Measurements from ENCODE around the gene CD180. TPM values are rescaled to one million over a fixed set of nuclear protein-coding genes. Genes with fewer than 3 reads are reported as not detected.

Gene CD180
- total RNA-seq, 2 donors from 2014 or later, result 0.30 to 1.4 TPM

DNA sequence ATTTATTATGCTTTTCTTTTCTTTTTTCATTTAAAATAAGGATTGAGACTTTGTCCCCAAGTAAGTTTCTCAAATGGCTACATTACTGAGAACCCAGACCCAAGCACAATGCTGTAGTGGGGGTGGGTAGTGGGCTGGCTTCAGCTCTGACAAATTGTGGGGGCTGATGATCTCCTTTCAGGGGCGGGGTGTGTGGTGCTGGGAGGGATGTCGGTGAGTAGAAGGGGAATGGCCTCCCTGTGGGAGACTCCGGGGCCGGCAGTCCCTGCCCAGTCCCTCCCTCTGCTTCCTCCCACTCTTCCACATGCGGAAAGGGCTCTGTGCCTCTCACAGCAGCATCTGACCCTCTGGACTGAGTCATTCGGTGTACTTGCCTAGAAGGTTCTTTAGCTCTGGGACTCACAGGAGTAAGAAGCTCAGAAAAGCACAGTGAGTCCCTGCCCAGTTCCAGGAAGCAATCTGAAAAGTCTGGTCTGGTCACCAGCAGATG, 14.3 kb downstream of the CD180 start:
- Histone ChIP-seq H3K9me3 (no peaks in the 10 kb centered on the region), H3K36me3 (no peaks in the 10 kb centered on the region), H3K27me3 (no peaks in the 10 kb centered on the region), H3K27ac (no peak overlapping the region), H3K4me1 (no peaks in the 10 kb centered on the region), H3K9ac (ENCODE audit: low read depth in 2 of 2, low read length in 2 of 2) (no peak overlapping the region), H3K4me3 (no peak overlapping the region)
- DNase-seq, result no peak
- TF ChIP-seq, protein P1, sequence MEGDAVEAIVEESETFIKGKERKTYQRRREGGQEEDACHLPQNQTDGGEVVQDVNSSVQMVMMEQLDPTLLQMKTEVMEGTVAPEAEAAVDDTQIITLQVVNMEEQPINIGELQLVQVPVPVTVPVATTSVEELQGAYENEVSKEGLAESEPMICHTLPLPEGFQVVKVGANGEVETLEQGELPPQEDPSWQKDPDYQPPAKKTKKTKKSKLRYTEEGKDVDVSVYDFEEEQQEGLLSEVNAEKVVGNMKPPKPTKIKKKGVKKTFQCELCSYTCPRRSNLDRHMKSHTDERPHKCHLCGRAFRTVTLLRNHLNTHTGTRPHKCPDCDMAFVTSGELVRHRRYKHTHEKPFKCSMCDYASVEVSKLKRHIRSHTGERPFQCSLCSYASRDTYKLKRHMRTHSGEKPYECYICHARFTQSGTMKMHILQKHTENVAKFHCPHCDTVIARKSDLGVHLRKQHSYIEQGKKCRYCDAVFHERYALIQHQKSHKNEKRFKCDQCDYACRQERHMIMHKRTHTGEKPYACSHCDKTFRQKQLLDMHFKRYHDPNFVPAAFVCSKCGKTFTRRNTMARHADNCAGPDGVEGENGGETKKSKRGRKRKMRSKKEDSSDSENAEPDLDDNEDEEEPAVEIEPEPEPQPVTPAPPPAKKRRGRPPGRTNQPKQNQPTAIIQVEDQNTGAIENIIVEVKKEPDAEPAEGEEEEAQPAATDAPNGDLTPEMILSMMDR (IDR thresholded peaks at IDR 0.05), result no peak
- intact Hi-C loops (cut with DNase I), result no loop called here

DNA sequence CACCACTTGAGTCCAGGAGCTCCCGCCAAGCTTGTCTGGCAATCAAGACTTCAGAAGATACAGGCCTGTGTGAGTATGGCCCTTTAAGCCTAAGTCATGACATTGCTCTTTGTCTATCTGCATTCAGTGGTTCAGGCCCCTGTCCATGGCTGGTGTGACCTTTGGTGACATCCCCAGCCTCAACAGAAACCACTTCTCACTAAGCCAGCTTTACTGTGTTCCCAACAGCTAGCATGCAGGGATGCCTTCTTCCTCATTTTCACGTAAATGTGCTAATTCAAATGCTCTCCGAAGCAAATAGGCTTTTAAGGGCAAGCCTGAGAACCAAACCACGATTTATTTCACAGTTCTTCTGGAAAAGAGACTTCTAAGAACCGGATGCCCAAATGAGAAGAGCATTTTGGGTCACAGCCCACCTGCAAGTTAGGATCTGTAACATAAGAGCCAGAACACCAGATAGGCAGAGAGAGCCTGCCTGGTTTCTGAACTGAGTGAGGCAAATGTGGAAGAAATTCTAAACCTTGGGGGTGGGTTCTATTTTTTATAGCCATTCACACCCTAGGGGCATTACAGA, 14.9 kb downstream of the CD180 start:
- no peaks in the 10 kb centered on the region for H3K9me3 ChIP-seq
- H3K4me1 ChIP-seq, result no peaks in the 10 kb centered on the region
- no peak overlapping the region for H3K9ac ChIP-seq (ENCODE audit: low read depth in 2 of 2, low read length in 2 of 2)
- intact Hi-C loops (cut with DNase I), result no loop called here
- no peak overlapping the region for H3K27ac ChIP-seq
- TF ChIP-seq, protein P1 (IDR thresholded peaks at IDR 0.05), result no peak
- no peak overlapping the region for H3K4me3 ChIP-seq
- no peaks in the 10 kb centered on the region for H3K36me3 ChIP-seq
- H3K27me3 ChIP-seq, result no peaks in the 10 kb centered on the region
- DNase-seq, result no peak

DNA sequence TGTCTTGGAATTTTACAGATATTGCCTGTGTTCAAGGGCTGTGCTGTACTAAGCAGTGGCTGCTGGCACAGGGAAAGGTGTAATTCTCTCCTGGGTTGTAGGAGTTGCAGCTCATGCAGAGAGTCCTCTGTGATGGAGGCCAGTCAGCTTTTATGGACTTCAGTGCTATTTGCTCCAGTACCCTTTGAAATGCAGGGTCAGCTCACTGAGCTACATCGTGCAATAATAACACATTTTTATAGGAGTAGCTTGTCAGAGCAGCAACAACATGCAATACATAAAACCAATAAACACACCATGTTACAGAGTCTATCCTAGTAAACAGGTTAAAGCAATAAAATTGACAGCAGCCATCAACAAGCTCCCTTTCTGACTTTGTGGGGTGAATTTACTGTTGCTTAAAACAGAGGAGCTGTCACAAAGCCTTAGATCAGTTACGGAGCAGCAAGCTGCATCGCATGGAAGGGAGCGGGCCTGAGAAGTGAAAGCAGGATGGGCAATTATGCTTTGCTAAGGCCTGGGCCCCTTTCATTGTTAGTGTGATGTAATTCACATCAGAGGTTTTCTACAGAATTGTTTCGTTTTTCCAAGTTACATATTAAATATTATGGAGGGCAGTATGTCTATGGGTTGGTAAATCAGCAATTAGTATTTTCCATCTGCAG, 16.8 kb downstream of the CD180 start:
- TF ChIP-seq, protein P1 (IDR thresholded peaks at IDR 0.05), result no peak
- DNase-seq, result no peak
- Histone ChIP-seq H3K9me3 (no peaks in the 10 kb centered on the region), H3K4me1 (no peaks in the 10 kb centered on the region), H3K36me3 (no peaks in the 10 kb centered on the region), H3K27me3 (no peaks in the 10 kb centered on the region), H3K27ac (no peak overlapping the region), H3K9ac (ENCODE audit: low read depth in 2 of 2, low read length in 2 of 2) (no peak overlapping the region), H3K4me3 (no peak overlapping the region)
- intact Hi-C loops (cut with DNase I), result no loop called here

DNA sequence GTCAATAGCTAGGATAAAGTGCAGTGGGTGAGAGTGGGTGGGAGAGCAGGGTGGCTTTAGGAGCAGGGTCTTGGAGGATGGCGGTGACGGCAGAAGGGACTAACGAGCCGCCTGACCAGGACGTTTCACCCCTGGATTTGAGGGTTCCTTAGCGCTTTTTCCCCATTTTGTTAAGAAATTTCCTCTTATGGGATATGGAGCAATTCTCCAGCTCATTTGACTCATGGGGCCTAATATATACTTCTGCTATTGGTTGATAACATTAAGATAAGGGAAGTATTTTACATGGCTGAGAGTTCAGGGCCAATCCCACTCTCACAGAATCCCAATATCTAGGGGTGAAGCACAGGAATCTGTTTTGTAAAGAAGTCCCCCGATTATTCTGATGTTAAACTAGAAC, 17.6 kb downstream of the CD180 start:
- no peak for DNase-seq
- Histone ChIP-seq H3K9ac (ENCODE audit: low read depth in 2 of 2, low read length in 2 of 2) (no peak overlapping the region), H3K9me3 (no peaks in the 10 kb centered on the region), H3K27ac (no peak overlapping the region), H3K4me3 (no peak overlapping the region), H3K4me1 (no peaks in the 10 kb centered on the region), H3K36me3 (no peaks in the 10 kb centered on the region), H3K27me3 (no peaks in the 10 kb centered on the region)
- intact Hi-C loops (cut with DNase I), result no loop called here
- TF ChIP-seq, protein P1 (IDR thresholded peaks at IDR 0.05), result no peak

DNA sequence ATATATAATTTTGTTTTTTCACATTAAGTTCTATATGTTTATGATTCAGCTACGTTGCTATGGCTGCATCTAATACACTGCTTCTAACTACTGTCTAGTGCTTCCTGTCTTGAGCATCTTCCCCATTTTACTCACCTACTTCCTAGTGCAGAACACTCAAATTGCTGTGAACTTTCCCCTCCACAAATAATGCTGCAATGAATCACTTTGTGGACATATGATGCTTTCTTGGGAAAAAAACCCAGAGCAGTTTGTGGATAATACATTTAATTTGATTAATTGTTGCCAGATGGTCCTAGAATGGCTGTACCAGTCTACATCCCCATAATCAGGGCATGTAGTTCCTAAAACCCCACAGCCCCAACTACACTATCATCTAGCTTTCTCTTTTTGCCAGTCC, 18.5 kb downstream of the CD180 start:
- H3K9me3 ChIP-seq, result no peaks in the 10 kb centered on the region
- no peaks in the 10 kb centered on the region for H3K4me1 ChIP-seq
- H3K4me3 ChIP-seq, result no peak overlapping the region
- no peak for DNase-seq
- TF ChIP-seq, protein P1 (IDR thresholded peaks at IDR 0.05), result no peak
- no peak overlapping the region for H3K27ac ChIP-seq
- intact Hi-C loops (cut with DNase I), result no loop called here
- H3K27me3 ChIP-seq, result no peaks in the 10 kb centered on the region
- H3K9ac ChIP-seq (ENCODE audit: low read depth in 2 of 2, low read length in 2 of 2), result no peak overlapping the region
- no peaks in the 10 kb centered on the region for H3K36me3 ChIP-seq

Measured in colonic mucosa (tissue), 4 donors.